ENCODE results near the gene MRTFA. TPM values are rescaled to one million over a fixed set of nuclear protein-coding genes. Genes with fewer than 3 reads are reported as not detected.

MRTFA gene
- polyA plus RNA-seq, 1 of the 3 experiments (the other 2 are of a cell fraction) = 5.8 TPM

DNA sequence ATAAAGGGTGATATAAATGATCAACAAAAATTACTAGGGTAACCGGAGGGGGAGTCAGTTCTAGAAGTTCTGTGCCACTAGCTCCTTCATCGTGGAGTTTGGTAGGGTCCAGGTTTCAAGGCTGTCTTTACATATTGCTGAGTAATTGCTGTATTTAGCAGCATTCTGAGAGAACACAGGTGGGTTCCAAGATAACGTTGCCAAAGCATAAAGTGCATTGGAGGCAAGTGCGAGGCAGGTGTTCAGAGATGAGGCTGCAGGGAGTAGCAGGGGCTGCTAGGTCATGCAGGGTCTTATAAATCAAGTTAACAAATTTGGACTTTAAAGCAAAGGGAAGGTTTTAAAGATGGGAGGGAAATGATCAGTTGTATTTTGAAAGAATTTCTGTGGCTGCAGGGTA is 248.3 kb downstream of the MRTFA start:
- H3K9me3 ChIP-seq = no peaks in the 10 kb centered on the region
- no peak for TF ChIP-seq EZH2phosphoT487 (IDR thresholded peaks at IDR 0.05; ENCODE audit: borderline replicate concordance, low read depth)
- no peaks in the 10 kb centered on the region for H3K79me2 ChIP-seq (ENCODE audit: insufficient read depth)
- H3K4me3 ChIP-seq (ENCODE audit: low read depth in 2 of 2, low read length in 1 of 2) = no peak overlapping the region
- H3F3A ChIP-seq (replicated peaks; ENCODE audit: insufficient read depth) = peaks cover 6% of the 10 kb centered on the region
- ChIA-PET CTCF (no interaction called here), POLR2A (no interaction called here)
- H2AFZ ChIP-seq (ENCODE audit: low read depth) = no peak overlapping the region
- H3K27ac ChIP-seq (ENCODE audit: low read depth in 2 of 2, low read length in 1 of 2) = no peak overlapping the region
- WGBS (ENCODE audit: low lambda C conversion rate) = 89% methylated on average over 4 of the region's 4 CpGs
- H4K20me1 ChIP-seq (ENCODE audit: insufficient read depth) = no peaks in the 10 kb centered on the region
- H3K4me1 ChIP-seq (ENCODE audit: control insufficient read depth in 1 of 2, insufficient read depth in 2 of 2, low read depth in 1 of 2, low read length in 1 of 2) = no peaks in the 10 kb centered on the region; a peak in 1 of 4 replicates
- no peak overlapping the region for H3K4me2 ChIP-seq
- no peak overlapping the region for H3K9ac ChIP-seq
- H3K9me2 ChIP-seq = no peaks in the 10 kb centered on the region
- no peaks in the 10 kb centered on the region for H3K36me3 ChIP-seq (replicated peaks in 1 of 2; ENCODE audit: control insufficient read depth in 1 of 2, insufficient read depth in 2 of 2, low read length in 1 of 2)
- no peak for DNase-seq
- no peaks in the 10 kb centered on the region for H3K27me3 ChIP-seq (ENCODE audit: insufficient read depth)

DNA sequence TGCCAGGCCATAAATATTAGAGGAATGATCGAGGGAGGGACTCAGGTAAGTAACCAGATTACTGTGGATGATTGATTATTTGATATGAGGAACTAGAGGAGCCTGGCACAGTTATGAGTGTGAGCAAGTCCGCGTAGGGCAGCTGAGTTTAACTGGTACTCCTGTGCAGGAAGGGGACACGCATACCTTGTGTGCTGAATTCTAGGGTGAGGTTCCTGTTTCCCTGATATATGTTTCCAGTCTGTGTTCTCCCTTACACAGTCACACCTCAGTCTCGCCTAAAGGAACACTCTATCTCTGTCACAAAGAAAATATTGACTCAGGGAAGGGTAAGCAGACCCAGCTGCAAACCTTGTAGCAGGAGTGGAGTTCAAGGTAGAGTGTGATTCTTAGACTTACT is 248.8 kb downstream of the MRTFA start:
- Histone ChIP-seq H3K4me1 (ENCODE audit: control insufficient read depth in 1 of 2, insufficient read depth in 2 of 2, low read depth in 1 of 2, low read length in 1 of 2) (no peaks in the 10 kb centered on the region; a peak in 1 of 4 replicates), H3K79me2 (ENCODE audit: insufficient read depth) (no peaks in the 10 kb centered on the region), H3K27ac (ENCODE audit: low read depth in 2 of 2, low read length in 1 of 2) (no peak overlapping the region), H3K9ac (no peak overlapping the region), H2AFZ (ENCODE audit: low read depth) (no peak overlapping the region), H3K4me3 (ENCODE audit: low read depth in 2 of 2, low read length in 1 of 2) (no peak overlapping the region), H3F3A (replicated peaks; ENCODE audit: insufficient read depth) (peaks cover 6% of the 10 kb centered on the region), H4K20me1 (ENCODE audit: insufficient read depth) (no peaks in the 10 kb centered on the region), H3K4me2 (no peak overlapping the region), H3K27me3 (ENCODE audit: insufficient read depth) (no peaks in the 10 kb centered on the region), H3K36me3 (replicated peaks in 1 of 2; ENCODE audit: control insufficient read depth in 1 of 2, insufficient read depth in 2 of 2, low read length in 1 of 2) (no peaks in the 10 kb centered on the region), H3K9me3 (no peaks in the 10 kb centered on the region), H3K9me2 (no peaks in the 10 kb centered on the region)
- TF ChIP-seq RCOR1 (IDR thresholded peaks at IDR 0.05; ENCODE audit: low read length) = no peak
- no peak for TF ChIP-seq SMC3 (IDR thresholded peaks at IDR 0.05; ENCODE audit: low read depth, low read length)
- TF ChIP-seq ELF1 (IDR thresholded peaks at IDR 0.05) = no peak
- TF ChIP-seq RFX5 (IDR thresholded peaks at IDR 0.05; ENCODE audit: low read length) = no peak
- TF ChIP-seq, protein P1, sequence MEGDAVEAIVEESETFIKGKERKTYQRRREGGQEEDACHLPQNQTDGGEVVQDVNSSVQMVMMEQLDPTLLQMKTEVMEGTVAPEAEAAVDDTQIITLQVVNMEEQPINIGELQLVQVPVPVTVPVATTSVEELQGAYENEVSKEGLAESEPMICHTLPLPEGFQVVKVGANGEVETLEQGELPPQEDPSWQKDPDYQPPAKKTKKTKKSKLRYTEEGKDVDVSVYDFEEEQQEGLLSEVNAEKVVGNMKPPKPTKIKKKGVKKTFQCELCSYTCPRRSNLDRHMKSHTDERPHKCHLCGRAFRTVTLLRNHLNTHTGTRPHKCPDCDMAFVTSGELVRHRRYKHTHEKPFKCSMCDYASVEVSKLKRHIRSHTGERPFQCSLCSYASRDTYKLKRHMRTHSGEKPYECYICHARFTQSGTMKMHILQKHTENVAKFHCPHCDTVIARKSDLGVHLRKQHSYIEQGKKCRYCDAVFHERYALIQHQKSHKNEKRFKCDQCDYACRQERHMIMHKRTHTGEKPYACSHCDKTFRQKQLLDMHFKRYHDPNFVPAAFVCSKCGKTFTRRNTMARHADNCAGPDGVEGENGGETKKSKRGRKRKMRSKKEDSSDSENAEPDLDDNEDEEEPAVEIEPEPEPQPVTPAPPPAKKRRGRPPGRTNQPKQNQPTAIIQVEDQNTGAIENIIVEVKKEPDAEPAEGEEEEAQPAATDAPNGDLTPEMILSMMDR (IDR thresholded peaks at IDR 0.05) = no peak
- no peak for TF ChIP-seq MAX (IDR thresholded peaks at IDR 0.05; ENCODE audit: low read depth)
- no peak for TF ChIP-seq NFIC (IDR thresholded peaks at IDR 0.05; ENCODE audit: borderline replicate concordance)
- no peak for TF ChIP-seq USF2 (IDR thresholded peaks at IDR 0.05; ENCODE audit: borderline replicate concordance, low read depth, low read length)
- TF ChIP-seq SIN3A (IDR thresholded peaks at IDR 0.05; ENCODE audit: borderline replicate concordance, low read depth, low read length) = no peak
- TF ChIP-seq USF1 (IDR thresholded peaks at IDR 0.05; ENCODE audit: borderline replicate concordance, low read depth) = no peak
- no peak for TF ChIP-seq YY1 (IDR thresholded peaks at IDR 0.05; ENCODE audit: low read depth)
- TF ChIP-seq RAD21 (IDR thresholded peaks at IDR 0.05; ENCODE audit: low read length) = no peak
- DNase-seq = no peak
- WGBS (ENCODE audit: low lambda C conversion rate) = 87% methylated on average over 4 of the region's 5 CpGs
- POLR2A ChIA-PET = no interaction called here
- CTCF ChIA-PET = no interaction called here

All from SK-N-SH (cell line).